ENCODE results near the gene CD320.

DNA sequence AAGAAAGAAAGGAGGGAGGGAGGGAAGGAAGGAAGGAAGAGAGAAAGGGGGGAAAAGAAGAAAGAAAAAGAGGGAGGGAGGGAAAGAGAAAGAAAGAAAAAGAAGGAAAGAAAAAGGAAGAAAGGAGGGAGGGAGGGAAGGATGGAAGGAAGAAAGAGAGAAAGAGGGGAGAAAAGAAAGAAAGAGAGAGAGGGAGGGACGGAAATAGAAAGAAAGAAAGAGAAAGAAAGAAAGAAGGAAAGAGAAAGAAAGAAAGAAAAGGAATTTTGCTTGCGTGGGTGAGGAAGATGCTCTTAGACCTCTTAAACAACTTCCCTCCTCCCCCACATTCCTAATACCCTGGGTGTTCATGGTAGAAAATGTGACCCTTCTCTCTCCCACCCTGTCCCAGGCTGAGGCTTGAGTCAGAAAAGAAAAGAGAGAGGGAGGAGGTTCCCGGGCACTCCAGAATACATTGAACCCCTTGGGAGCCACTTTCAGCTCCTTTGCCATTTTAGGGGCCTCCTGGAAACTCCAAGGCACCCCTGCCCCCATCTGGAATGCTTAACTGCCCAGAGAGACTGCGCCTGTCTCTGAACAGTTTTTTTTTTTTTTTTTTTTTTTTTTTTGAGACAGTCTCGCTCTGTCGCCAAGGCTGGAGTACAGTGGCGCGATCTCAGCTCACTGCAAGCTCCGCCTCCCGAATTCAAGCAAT, 44.1 kb upstream of the CD320 start:
- TF ChIP-seq, protein P1, sequence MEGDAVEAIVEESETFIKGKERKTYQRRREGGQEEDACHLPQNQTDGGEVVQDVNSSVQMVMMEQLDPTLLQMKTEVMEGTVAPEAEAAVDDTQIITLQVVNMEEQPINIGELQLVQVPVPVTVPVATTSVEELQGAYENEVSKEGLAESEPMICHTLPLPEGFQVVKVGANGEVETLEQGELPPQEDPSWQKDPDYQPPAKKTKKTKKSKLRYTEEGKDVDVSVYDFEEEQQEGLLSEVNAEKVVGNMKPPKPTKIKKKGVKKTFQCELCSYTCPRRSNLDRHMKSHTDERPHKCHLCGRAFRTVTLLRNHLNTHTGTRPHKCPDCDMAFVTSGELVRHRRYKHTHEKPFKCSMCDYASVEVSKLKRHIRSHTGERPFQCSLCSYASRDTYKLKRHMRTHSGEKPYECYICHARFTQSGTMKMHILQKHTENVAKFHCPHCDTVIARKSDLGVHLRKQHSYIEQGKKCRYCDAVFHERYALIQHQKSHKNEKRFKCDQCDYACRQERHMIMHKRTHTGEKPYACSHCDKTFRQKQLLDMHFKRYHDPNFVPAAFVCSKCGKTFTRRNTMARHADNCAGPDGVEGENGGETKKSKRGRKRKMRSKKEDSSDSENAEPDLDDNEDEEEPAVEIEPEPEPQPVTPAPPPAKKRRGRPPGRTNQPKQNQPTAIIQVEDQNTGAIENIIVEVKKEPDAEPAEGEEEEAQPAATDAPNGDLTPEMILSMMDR (conservative IDR thresholded peaks at IDR 0.05): no peak
- no peak for TF ChIP-seq EZH2 (IDR thresholded peaks at IDR 0.05; ENCODE audit: low read depth)
